NCI-H146 treated with DMSO at 0.1 percent for 48 hours (cell line): ENCODE results near the gene PIGBOS1.

Experiments
- DNase-seq: peaks from one replicate; lab custom pipeline; 2025; ENCODE audit not compliant: unreplicated experiment; lab: John Stamatoyannopoulos, UW

The PIGBOS1 gene

DNA sequence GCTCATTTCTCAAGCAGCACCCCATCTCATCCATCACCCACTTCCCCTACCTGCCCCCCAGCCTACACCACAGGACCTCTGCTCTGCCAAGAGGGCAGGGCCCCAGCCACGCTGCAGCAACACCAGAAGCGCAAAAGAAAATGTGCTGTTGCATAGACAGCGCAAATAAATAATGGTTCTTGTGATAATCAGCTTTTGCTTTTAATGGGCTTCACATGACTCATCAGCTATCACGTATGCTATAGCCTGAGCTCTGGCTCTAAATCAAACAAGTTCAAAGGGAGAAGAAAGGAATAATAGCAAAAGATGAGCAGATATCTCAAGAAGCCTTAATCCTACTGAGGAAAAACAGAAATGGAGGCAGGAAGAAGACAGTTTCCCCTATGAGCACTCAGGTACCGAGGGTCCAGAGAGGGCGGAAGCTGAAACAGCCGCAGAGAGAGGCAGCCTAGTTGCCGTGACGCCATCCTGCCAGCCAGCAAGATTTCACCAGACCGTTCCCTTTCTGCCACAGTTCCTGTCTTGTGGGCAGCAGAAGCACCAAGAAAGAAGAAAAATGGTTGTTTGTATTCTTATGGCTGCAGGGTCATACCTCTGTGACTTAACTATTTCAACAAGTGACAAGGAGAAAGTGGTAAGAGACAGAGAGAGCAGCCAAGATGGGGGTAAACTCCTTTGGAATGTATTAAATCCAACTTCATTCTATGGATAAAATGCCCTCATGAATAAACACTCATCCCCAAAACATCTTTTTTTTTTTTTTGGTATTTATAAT, 51.3 kb downstream of the PIGBOS1 start:
- DNase-seq = no peak
